Naive thymus-derived CD4-positive, alpha-beta T cell (primary cell): ENCODE measurements around the gene SLC4A1. TPM values are rescaled to one million over a fixed set of nuclear protein-coding genes. Genes with fewer than 3 reads are reported as not detected.
A peak's percentile ranks its signal among the peaks of the same experiment; 100 is the strongest.
"Not testable (repeated sequence)": the region's sequence is repeated elsewhere in the genome, so short reads cannot be mapped to it uniquely, and the experiment has no call there.

Experiments
- ATAC-seq: fragments of 150-1000 bp; cut with Tn5 transposase; 2 replicates; pipeline ENCODE4 v1.10.0; 2021; ENCODE audit warnings: mild to moderate bottlenecking, moderate library complexity
- CTCF ChIA-PET: fragments of 350-600 bp; sonication (Branson Sonifier 250); formaldehyde crosslinking; loops from one replicate; lab custom pipeline; 2021; ENCODE audit warnings: antibody characterized with exemption; lab: Charles Lee
- POLR2A ChIA-PET: fragments of 350-600 bp; sonication (Branson Sonifier 250); formaldehyde crosslinking; loops from one replicate; lab custom pipeline; 2021; ENCODE audit warnings: antibody characterized with exemption, inconsistent platforms; lab: Charles Lee
- DNase-seq, 9 donors: peaks; one replicate each; pipeline versions ENCODE4 v3.0.0 to v3.0.0-alpha.2; 2020 to 2022; ENCODE audit warnings: mixed read lengths in 1 of 9
- H3K27ac ChIP-seq: one replicate; pipeline ENCODE4 v1.7.0; 2013; ENCODE audit warnings: mild to moderate bottlenecking, low read depth, low read length, moderate library complexity
- H3K27me3 ChIP-seq, 2 donors: one replicate each; pipeline ENCODE4 v1.7.0; 2013; ENCODE audit warnings: low read length in 2 of 2, mild to moderate bottlenecking in 2 of 2, moderate library complexity in 2 of 2; ENCODE audit not compliant: control insufficient read depth in 2 of 2, insufficient read depth in 2 of 2
- H3K36me3 ChIP-seq, 3 experiments: 1 replicate in 2 of 3; 2 replicates in 1 of 3; pipeline ENCODE4 v1.7.0; 2013; ENCODE audit warnings: low read length in 3 of 3, mild to moderate bottlenecking in 3 of 3, moderate library complexity in 1 of 3; ENCODE audit not compliant: insufficient read depth in 3 of 3, control insufficient read depth in 2 of 3
- H3K4me1 ChIP-seq, 2 donors: one replicate each; pipeline ENCODE4 v1.7.0; 2013; ENCODE audit warnings: low read length in 2 of 2, mild to moderate bottlenecking in 2 of 2, moderate library complexity in 1 of 2; ENCODE audit not compliant: control insufficient read depth in 2 of 2, insufficient read depth in 2 of 2
- H3K4me3 ChIP-seq: 2 replicates; pipeline ENCODE4 v1.7.0; 2013; ENCODE audit warnings: mild to moderate bottlenecking, low read length
- H3K9me3 ChIP-seq, 3 experiments: 1 replicate in 2 of 3; 2 replicates in 1 of 3; pipeline ENCODE4 v1.7.0; 2013; ENCODE audit warnings: low read length in 3 of 3; ENCODE audit not compliant: control insufficient read depth in 2 of 3
- H3K27ac Mint-ChIP-seq, 9 donors: one replicate each; pipeline ENCODE4 v1.8.0; 2020 to 2022; ENCODE audit warnings: mixed read lengths in 9 of 9, mild to moderate bottlenecking in 8 of 9, moderate library complexity in 5 of 9, inconsistent platforms in 2 of 9
- H3K27me3 Mint-ChIP-seq, 5 donors: one replicate each; pipeline ENCODE4 v1.8.0; 2021 to 2022; ENCODE audit warnings: mixed read lengths in 5 of 5, mild to moderate bottlenecking in 1 of 5
- H3K36me3 Mint-ChIP-seq, 5 donors: one replicate each; pipeline ENCODE4 v1.8.0; 2020 to 2022; ENCODE audit warnings: mixed read lengths in 5 of 5, mild to moderate bottlenecking in 3 of 5, inconsistent platforms in 1 of 5
- H3K4me1 Mint-ChIP-seq, 7 donors: one replicate each; pipeline ENCODE4 v1.8.0; 2020 to 2022; ENCODE audit warnings: mixed read lengths in 7 of 7, mild to moderate bottlenecking in 3 of 7, inconsistent platforms in 1 of 7
- H3K4me3 Mint-ChIP-seq, 10 donors: one replicate each; pipeline ENCODE4 v1.8.0; 2020 to 2022; ENCODE audit warnings: mild to moderate bottlenecking in 10 of 10, mixed read lengths in 10 of 10, moderate library complexity in 6 of 10, inconsistent platforms in 2 of 10
- H3K9me3 Mint-ChIP-seq, 11 donors: one replicate each; pipeline ENCODE4 v1.8.0; 2020 to 2022; ENCODE audit warnings: mixed read lengths in 11 of 11, mild to moderate bottlenecking in 4 of 11, inconsistent platforms in 1 of 11, moderate library complexity in 1 of 11
- intact Hi-C, 2 donors: fragments of 100-400 bp; cut with micrococcal nuclease; formaldehyde crosslinking; loops; one replicate each; pipeline ENCODE4 v1.15.1; 2023
- polyA plus RNA-seq, 2 donors: library from polyadenylated mRNA; unstranded; fragments of 300-500 nt; fragmentation: Illumina TruSeq; gene quantifications; one replicate each; pipeline ENCODE4 v1.2.3, GENCODE V29; 2021
- total RNA-seq, 6 experiments: library from RNA in 5 of 6; stranded (reverse) in 5 of 6; gene quantifications; 1 replicate in 5 of 6; 2 replicates in 1 of 6; pipeline ENCODE4 v1.2.3 and lab custom pipeline; 2021 to 2026

SLC4A1 gene
- total and polyA plus RNA-seq, 7 experiments from 2014 or later = 0.15 TPM; not detected in 6

GRCh38 chr17:44241106-44241624 is 26.8 kb downstream of the SLC4A1 start:
- Histone ChIP-seq H3K27ac (no peak overlapping the region), H3K36me3 (no peaks in the 10 kb centered on the region), H3K27me3 (no peaks in the 10 kb centered on the region), H3K4me1 (peaks cover 7 to 10% of the 10 kb centered on the region in 2 donors), H3K4me3 (no peak overlapping the region), H3K9me3 (no peaks in the 10 kb centered on the region)
- intact Hi-C loops = no loop called here
- Mint-ChIP-seq H3K4me3 (no peak overlapping the region), H3K4me1 (peaks cover 4 to 18% (median 9%) of the 10 kb centered on the region in 7 donors), H3K27ac (no peak overlapping the region), H3K9me3 (no peaks in the 10 kb centered on the region), H3K27me3 (peaks cover 0 to 2% (median 0%) of the 10 kb centered on the region in 5 donors), H3K36me3 (no peaks in the 10 kb centered on the region)
- DNase-seq (no peak), ATAC-seq (peak; percentile 56)
- ChIA-PET POLR2A (interaction anchor here (1.6 kb wide), 1 partner anchor 20 kb away, joined by 5 read pairs; no protein-coding TSS in a partner anchor), CTCF (interaction anchor here (0.6 to 1.0 kb wide), 2 partner anchors 22 to 106 kb away, joined by 3 read pairs; partner anchors contain the start of gene UBTF)

- H3K27ac Mint-ChIP-seq, H3K4me3 ChIP-seq, H3K9me3 ChIP-seq, H3K4me3 Mint-ChIP-seq, intact Hi-C loops, H3K27ac ChIP-seq, H3K27me3 ChIP-seq, H3K4me1 Mint-ChIP-seq, H3K36me3 Mint-ChIP-seq, CTCF ChIA-PET, DNase-seq, H3K27me3 Mint-ChIP-seq, H3K4me1 ChIP-seq, POLR2A ChIA-PET, H3K9me3 Mint-ChIP-seq, H3K36me3 ChIP-seq, ATAC-seq: not testable (repeated sequence)
Measured at GRCh38 chr17:44237886-44238285, 30.0 kb downstream of the SLC4A1 start.

- intact Hi-C loops = no loop called here
- no peak overlapping the region for H3K4me3 ChIP-seq
- ChIA-PET POLR2A (no interaction called here), CTCF (no interaction called here)
- no peaks in the 10 kb centered on the region for H3K27me3 ChIP-seq
- no peak overlapping the region for H3K27ac ChIP-seq
- peaks cover 0 to 7% (median 0%) of the 10 kb centered on the region in 5 donors for H3K27me3 Mint-ChIP-seq
- no peak for DNase-seq
- H3K36me3 ChIP-seq = no peaks in the 10 kb centered on the region
- H3K4me1 Mint-ChIP-seq = peaks cover 0 to 7% (median 4%) of the 10 kb centered on the region in 7 donors
- no peaks in the 10 kb centered on the region for H3K36me3 Mint-ChIP-seq
- no peak for ATAC-seq
- peaks cover 0 to 3% (median 0%) of the 10 kb centered on the region in 11 donors for H3K9me3 Mint-ChIP-seq
- H3K4me3 Mint-ChIP-seq = no peak overlapping the region
- H3K27ac Mint-ChIP-seq = no peak overlapping the region
- no peaks in the 10 kb centered on the region for H3K4me1 ChIP-seq
- no peaks in the 10 kb centered on the region for H3K9me3 ChIP-seq
Measured at GRCh38 chr17:44236444-44236991, 31.4 kb downstream of the SLC4A1 start.

- Histone ChIP-seq H3K27me3 (no peaks in the 10 kb centered on the region), H3K4me1 (no peaks in the 10 kb centered on the region), H3K36me3 (no peaks in the 10 kb centered on the region), H3K9me3 (no peaks in the 10 kb centered on the region), H3K4me3 (no peak overlapping the region), H3K27ac (no peak overlapping the region)
- Mint-ChIP-seq H3K4me3 (no peak overlapping the region), H3K27me3 (peaks cover 0 to 8% (median 0%) of the 10 kb centered on the region in 5 donors), H3K36me3 (no peaks in the 10 kb centered on the region), H3K9me3 (peaks cover 0 to 3% (median 0%) of the 10 kb centered on the region in 11 donors), H3K27ac (no peak overlapping the region), H3K4me1 (peaks cover 0 to 8% (median 4%) of the 10 kb centered on the region in 7 donors)
- DNase-seq (no peak), ATAC-seq (no peak)
- ChIA-PET POLR2A (interaction anchor here (0.7 kb wide), 1 partner anchor 1731 kb away, joined by 4 read pairs; no protein-coding TSS in a partner anchor), CTCF (interaction anchor here (0.8 kb wide), 1 partner anchor 172 kb away, joined by 3 read pairs; no protein-coding TSS in a partner anchor)
- intact Hi-C loops = no loop called here
Measured at GRCh38 chr17:44235583-44235936, 32.4 kb downstream of the SLC4A1 start.

GRCh38 chr17:44233582-44233981 is 34.4 kb downstream of the SLC4A1 start:
- H3K4me1 ChIP-seq = no peaks in the 10 kb centered on the region
- Mint-ChIP-seq H3K4me1 (peaks cover 0 to 8% (median 4%) of the 10 kb centered on the region in 7 donors), H3K9me3 (peaks cover 0 to 3% (median 0%) of the 10 kb centered on the region in 11 donors), H3K27ac (no peak overlapping the region), H3K36me3 (no peaks in the 10 kb centered on the region), H3K27me3 (peaks cover 0 to 8% (median 0%) of the 10 kb centered on the region in 5 donors), H3K4me3 (no peak overlapping the region)
- no peak overlapping the region for H3K4me3 ChIP-seq
- no peaks in the 10 kb centered on the region for H3K27me3 ChIP-seq
- no peak overlapping the region for H3K27ac ChIP-seq
- H3K9me3 ChIP-seq = no peaks in the 10 kb centered on the region
- intact Hi-C loops = no loop called here
- H3K36me3 ChIP-seq = no peaks in the 10 kb centered on the region
- DNase-seq (no peak), ATAC-seq (no peak)
- CTCF ChIA-PET = no interaction called here
- POLR2A ChIA-PET = no interaction called here

- POLR2A ChIA-PET = interaction anchor here (0.7 kb wide), 1 partner anchor 173 kb away, joined by 3 read pairs; no protein-coding TSS in a partner anchor
Measured at GRCh38 chr17:44232061-44232460, 35.9 kb downstream of the SLC4A1 start.

More at GRCh38 chr17:44232061-44232460, 35.9 kb downstream of the SLC4A1 start:
- CTCF ChIA-PET = interaction anchor here (0.7 kb wide), 1 partner anchor 1966 kb away, joined by 3 read pairs; no protein-coding TSS in a partner anchor
- H3K36me3 ChIP-seq = no peaks in the 10 kb centered on the region
- no peaks in the 10 kb centered on the region for H3K27me3 ChIP-seq
- Mint-ChIP-seq H3K4me1 (peaks cover 0 to 8% (median 4%) of the 10 kb centered on the region in 7 donors), H3K27ac (no peak overlapping the region), H3K9me3 (peaks cover 0 to 3% (median 0%) of the 10 kb centered on the region in 11 donors), H3K27me3 (peaks cover 0 to 8% (median 0%) of the 10 kb centered on the region in 5 donors), H3K36me3 (no peaks in the 10 kb centered on the region), H3K4me3 (no peak overlapping the region)
- H3K4me1 ChIP-seq = no peaks in the 10 kb centered on the region
- H3K9me3 ChIP-seq = no peaks in the 10 kb centered on the region
- DNase-seq = no peak
- no peak for ATAC-seq
- no peak overlapping the region for H3K27ac ChIP-seq
- intact Hi-C loops = no loop called here
- H3K4me3 ChIP-seq = no peak overlapping the region
